Naive thymus-derived CD8-positive, alpha-beta T cell (primary cell): ENCODE data around the gene ST6GALNAC4. TPM values are rescaled to one million over a fixed set of nuclear protein-coding genes. Genes with fewer than 3 reads are reported as not detected.
A peak's percentile ranks its signal among the peaks of the same experiment; 100 is the strongest.

Experiments
- ATAC-seq, 2 donors: fragments of 150-1000 bp; cut with Tn5 transposase in 1 of 2; sonication (Bioruptor Pico), chemical (Tn5 transposase) in 1 of 2; 1 replicate in 1 of 2; 2 replicates in 1 of 2; pipeline ENCODE4 v1.10.0; 2021; ENCODE audit warnings: mild to moderate bottlenecking in 2 of 2, moderate library complexity in 2 of 2
- POLR2A ChIA-PET: fragments of 350-600 bp; sonication (Branson Sonifier 250); formaldehyde crosslinking; loops from one replicate; lab custom pipeline; 2021; ENCODE audit warnings: antibody characterized with exemption; lab: Charles Lee
- DNase-seq, 10 donors: peaks; one replicate each; pipeline versions ENCODE4 v3.0.0 to v3.0.0-alpha.2; 2020 to 2022
- H3K27ac Mint-ChIP-seq, 10 donors: one replicate each; pipeline ENCODE4 v1.8.0; 2020 to 2022; ENCODE audit warnings: mild to moderate bottlenecking in 10 of 10, mixed read lengths in 10 of 10, moderate library complexity in 4 of 10, inconsistent platforms in 1 of 10
- H3K27me3 Mint-ChIP-seq, 5 donors: one replicate each; pipeline ENCODE4 v1.8.0; 2021 to 2022; ENCODE audit warnings: mixed read lengths in 5 of 5
- H3K36me3 Mint-ChIP-seq, 3 donors: one replicate each; pipeline ENCODE4 v1.8.0; 2020 to 2022; ENCODE audit warnings: mixed read lengths in 3 of 3, mild to moderate bottlenecking in 2 of 3, inconsistent platforms in 1 of 3
- H3K4me1 Mint-ChIP-seq, 4 donors: one replicate each; pipeline ENCODE4 v1.8.0; 2021 to 2022; ENCODE audit warnings: mixed read lengths in 4 of 4
- H3K4me3 Mint-ChIP-seq, 10 donors: one replicate each; pipeline ENCODE4 v1.8.0; 2020 to 2022; ENCODE audit warnings: mild to moderate bottlenecking in 10 of 10, mixed read lengths in 10 of 10, moderate library complexity in 6 of 10, inconsistent platforms in 1 of 10
- H3K9me3 Mint-ChIP-seq, 9 donors: one replicate each; pipeline ENCODE4 v1.8.0; 2020 to 2022; ENCODE audit warnings: mixed read lengths in 9 of 9, mild to moderate bottlenecking in 3 of 9, inconsistent platforms in 1 of 9, moderate library complexity in 1 of 9
- polyA plus RNA-seq, 3 donors: library from polyadenylated mRNA; unstranded; fragments of 300-500 nt; fragmentation: Illumina TruSeq; gene quantifications; one replicate each; pipeline ENCODE4 v1.2.3, GENCODE V29; 2021
- total RNA-seq, 8 experiments: library from RNA in 2 of 8; stranded (reverse) in 2 of 8; gene quantifications; one replicate each; pipeline ENCODE4 v1.2.3 and lab custom pipeline; 2021 to 2026

ST6GALNAC4 gene
- total and polyA plus RNA-seq, 5 experiments from 2014 or later: 19.8 to 47.5 (median 34.4) TPM

DNA sequence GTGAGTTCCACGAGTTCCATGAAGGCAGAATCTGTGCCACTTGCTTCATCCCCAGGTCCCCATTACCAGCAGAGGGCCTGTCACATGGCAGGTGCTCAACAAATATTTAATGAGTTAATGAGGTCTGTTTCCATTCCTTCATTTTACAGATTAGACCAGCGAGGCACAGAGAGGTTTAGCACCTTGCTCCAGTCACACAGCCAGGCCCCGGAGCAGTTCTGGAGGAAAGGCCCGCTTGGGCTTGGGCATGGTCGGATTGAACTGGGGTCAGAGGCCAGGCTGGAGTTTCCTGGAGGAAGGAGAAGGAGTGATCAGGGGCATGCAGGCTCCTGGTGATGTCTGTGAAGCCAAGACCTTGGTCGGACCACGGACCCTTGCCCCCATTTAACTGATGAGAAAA, 4.0 kb upstream of the ST6GALNAC4 start:
- Mint-ChIP-seq H3K9me3 (no peaks in the 10 kb centered on the region), H3K36me3 (peaks cover 0 to 1% (median 1%) of the 10 kb centered on the region in 3 donors), H3K27me3 (peaks cover 0 to 6% (median 4%) of the 10 kb centered on the region in 5 donors), H3K27ac (peak overlapping the region in 5 of 10 donors; percentile 46 to 75 (median 60)), H3K4me1 (peaks cover 21 to 51% (median 37%) of the 10 kb centered on the region in 4 donors), H3K4me3 (peak overlapping the region in 2 of 10 donors; percentile 39 to 45)
- DNase-seq (no peak), ATAC-seq (no peak)
- POLR2A ChIA-PET: interaction anchor here (0.5 to 12.6 kb wide), 13 partner anchors 16 to 185 kb away, joined by 3 to 328 read pairs (median 4); partner anchors contain the start of genes CDK9, ST6GALNAC6 and TOR2A

DNA sequence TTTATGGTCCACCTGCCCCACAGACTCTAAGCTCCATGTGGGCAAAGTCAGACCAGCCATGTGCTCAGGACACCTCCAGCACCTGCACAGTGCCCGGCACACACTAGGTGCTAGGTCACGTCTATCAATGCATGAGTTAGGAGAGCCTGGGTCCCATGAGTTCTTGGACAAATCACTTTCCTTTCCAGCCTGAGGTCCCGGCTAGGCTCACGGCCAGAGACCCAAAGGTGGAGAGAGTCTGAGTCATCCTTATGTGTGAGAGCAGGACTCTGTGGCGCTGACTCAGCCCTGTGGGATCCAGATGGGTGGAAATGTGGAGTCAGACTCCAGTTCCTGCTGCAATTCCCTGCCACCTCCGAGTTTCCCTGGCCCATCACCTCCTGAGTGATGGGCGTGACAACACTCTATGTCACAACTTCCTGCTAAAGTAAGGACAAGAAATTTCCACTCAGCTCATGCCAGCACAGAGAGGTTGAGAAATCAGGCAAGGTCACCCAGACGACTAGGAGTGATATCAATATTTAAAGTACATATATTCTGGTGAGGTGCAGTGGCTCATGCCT, 2.5 kb upstream of the ST6GALNAC4 start:
- no peak for DNase-seq
- Mint-ChIP-seq H3K27ac (peak overlapping the region in 7 of 10 donors; percentile 72 to 91 (median 76)), H3K9me3 (no peaks in the 10 kb centered on the region), H3K27me3 (peaks cover 0 to 1% (median 0%) of the 10 kb centered on the region in 5 donors), H3K4me3 (peak overlapping the region in 9 of 10 donors; percentile 3 to 90 (median 77)), H3K36me3 (peaks cover 0 to 6% (median 1%) of the 10 kb centered on the region in 3 donors), H3K4me1 (peaks cover 21 to 61% (median 51%) of the 10 kb centered on the region in 4 donors)
- ATAC-seq: no peak
- POLR2A ChIA-PET: interaction anchor here (0.5 to 12.6 kb wide), 4 partner anchors 16 to 367 kb away, joined by 5 to 328 read pairs (median 12); partner anchors contain the start of genes ST6GALNAC6 and TOR2A

DNA sequence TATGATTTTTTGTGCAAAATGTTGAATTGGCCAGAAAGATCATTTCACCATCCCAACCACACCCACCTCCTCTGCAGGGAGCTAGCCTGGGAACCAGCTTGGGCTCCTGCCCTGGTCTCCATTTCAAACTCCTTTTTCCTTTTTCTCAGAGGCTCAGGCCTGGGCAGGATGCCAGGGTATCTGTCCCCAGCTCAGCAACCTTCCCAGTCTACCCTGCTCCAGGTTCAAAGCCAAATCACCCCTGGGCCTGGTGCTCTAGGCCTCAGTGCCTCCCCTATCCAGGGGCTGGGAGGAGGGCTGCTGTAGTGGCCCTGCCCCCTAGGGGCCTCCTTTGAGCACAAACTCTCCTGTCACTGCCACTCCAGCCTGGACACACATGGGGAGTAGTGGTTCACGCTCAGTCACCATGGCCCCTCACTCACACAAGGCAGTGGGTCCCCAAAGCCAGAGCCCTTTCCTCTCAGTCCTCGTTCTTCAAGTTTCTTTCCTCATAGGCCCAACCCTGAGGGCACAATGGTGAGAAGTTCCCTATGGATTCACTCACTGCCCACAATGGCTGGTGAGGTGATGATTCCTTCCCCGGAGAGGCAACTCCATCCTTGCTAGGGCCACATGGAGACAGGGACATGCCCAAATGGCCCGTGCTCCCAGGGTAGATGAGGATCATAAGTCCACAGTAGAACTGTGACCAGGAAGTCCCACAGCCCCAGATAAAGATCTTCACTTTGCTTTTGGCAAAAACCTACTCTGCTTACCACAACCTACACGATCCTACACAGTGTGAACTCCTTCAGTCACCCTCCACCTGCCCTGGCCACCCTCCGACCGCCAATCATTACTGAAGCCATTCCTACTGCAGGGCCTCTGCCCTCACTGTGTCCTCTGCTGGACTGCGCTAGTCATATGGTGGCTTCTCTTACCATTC, 1.6 kb upstream of the ST6GALNAC4 start:
- Mint-ChIP-seq H3K27me3 (no peaks in the 10 kb centered on the region), H3K27ac (peak overlapping the region; percentile 72 to 98 (median 85)), H3K9me3 (no peaks in the 10 kb centered on the region), H3K4me1 (peaks cover 21 to 67% (median 54%) of the 10 kb centered on the region in 4 donors), H3K36me3 (peaks cover 0 to 14% (median 1%) of the 10 kb centered on the region in 3 donors), H3K4me3 (peak overlapping the region; percentile 16 to 90 (median 84))
- no peak for ATAC-seq
- no peak for DNase-seq
- POLR2A ChIA-PET: interaction anchor here (0.5 to 12.6 kb wide), 8 partner anchors 16 to 366 kb away, joined by 3 to 328 read pairs (median 9); partner anchors contain the start of genes CDK9, DPM2, ST6GALNAC6 and TOR2A

DNA sequence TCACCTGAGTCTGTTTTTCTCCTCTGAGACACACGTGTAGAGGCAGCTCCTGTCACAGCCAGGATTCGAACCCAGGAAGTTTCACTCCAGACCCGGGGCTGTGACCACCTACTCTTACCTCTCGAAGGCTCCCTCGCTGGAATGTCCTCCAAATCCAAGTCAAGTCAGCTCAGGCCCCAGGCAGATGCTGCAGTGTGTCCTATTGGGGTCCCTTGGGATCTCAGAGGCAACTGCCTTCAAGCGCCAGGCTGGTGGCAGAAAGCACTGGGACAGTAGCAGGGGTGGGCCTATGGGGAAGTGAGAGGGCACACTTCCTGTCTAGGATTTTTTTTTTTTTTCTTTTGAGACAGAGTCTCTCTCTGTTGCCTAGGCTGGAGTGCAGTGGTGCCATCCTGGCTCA, 762 bp upstream of the ST6GALNAC4 start:
- POLR2A ChIA-PET: interaction anchor here (0.7 to 12.6 kb wide), 15 partner anchors 9 to 309 kb away, joined by 3 to 328 read pairs (median 4); partner anchors contain the start of genes CDK9, DPM2, ST6GALNAC6 and TOR2A
- Mint-ChIP-seq H3K36me3 (peaks cover 0 to 20% (median 6%) of the 10 kb centered on the region in 3 donors), H3K27ac (peak overlapping the region; percentile 76 to 98 (median 85)), H3K4me1 (peaks cover 25 to 72% (median 60%) of the 10 kb centered on the region in 4 donors), H3K9me3 (no peaks in the 10 kb centered on the region), H3K27me3 (no peaks in the 10 kb centered on the region), H3K4me3 (peak overlapping the region; percentile 77 to 90 (median 84))
- peak in 1 of 10 donors; percentile 30 for DNase-seq
- ATAC-seq: no peak

DNA sequence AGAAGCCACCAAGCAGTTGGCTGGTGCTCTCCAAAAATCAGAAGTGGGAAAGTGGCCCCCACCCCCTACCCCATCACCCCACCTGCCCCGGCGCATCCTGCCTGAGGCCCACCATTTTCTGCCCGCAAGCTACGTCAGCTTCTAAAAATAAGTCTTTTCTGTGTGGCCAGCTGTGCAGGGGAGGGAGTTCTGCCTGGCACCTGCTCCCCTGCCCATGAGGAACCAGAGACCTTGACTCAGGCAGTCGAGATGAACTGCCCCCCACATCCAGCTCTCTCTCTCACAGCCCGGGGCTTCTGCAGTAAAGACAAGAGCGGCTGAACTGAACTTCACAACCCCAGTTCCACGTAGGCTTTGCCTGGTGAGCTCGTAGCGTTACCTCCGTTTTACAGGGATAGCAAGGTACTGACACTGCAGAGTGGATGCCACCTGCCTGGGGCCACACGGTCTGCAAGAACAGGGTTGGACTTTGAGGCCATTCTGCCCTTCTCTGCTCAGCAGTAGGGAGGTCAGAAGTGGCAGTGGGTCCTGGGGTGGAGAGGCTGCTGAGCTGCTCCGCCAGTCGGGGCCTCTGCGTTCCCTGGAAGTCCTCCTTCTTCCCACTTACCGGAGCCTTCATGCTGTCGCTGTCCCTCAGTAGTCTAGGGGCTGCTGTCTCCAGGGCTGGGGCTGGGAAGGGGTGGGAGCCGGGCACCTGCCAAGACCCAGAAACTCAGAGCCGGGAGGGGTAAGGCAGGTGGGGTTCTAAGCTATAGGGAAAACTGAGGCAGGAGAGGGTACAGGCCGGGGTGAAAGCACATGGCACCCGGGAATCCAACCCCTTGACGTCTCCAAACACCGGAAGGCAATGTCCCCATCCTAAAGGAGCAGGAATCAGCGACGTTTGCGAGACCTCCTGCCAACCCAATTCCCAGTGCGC, 781 bp downstream of the ST6GALNAC4 start:
- Mint-ChIP-seq H3K4me1 (peaks cover 28 to 70% (median 57%) of the 10 kb centered on the region in 4 donors), H3K27ac (peak overlapping the region; percentile 83 to 98 (median 96)), H3K9me3 (no peaks in the 10 kb centered on the region), H3K4me3 (peak overlapping the region; percentile 85 to 95 (median 92)), H3K36me3 (peaks cover 2 to 32% (median 6%) of the 10 kb centered on the region in 3 donors), H3K27me3 (no peaks in the 10 kb centered on the region)
- ATAC-seq (peak; percentile 34 to 67), DNase-seq (peak; percentile 45 to 88 (median 66))
- POLR2A ChIA-PET: interaction anchor here (0.5 to 12.6 kb wide), 35 partner anchors 12 to 1967 kb away, joined by 3 to 328 read pairs (median 4); partner anchors contain the start of genes CDK9, DPM2, FPGS and PTGES2

DNA sequence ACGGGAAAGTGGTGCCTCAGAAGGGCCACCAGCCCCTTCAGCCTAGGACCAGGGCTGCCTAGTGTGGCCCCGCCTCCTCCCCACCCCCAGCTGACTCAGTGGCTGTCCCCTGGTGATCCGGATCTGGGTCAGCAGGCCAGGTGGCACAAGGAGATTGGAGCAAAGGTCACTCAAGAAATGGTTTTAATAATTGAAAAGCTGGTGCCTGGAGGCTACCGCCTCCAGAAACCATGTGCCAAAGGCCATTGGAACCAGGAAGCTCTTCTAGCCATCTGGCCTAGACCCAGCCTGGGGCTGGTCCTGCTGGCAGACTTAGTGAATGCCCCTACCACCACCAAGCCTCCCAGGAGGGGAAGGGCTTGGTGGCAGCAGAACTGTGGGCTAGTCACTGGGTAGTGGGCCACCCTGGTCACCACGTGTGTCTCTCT, 1.5 kb downstream of the ST6GALNAC4 start:
- H3K4me3 Mint-ChIP-seq: peak overlapping the region; percentile 85 to 95 (median 92)
- DNase-seq: no peak
- H3K27ac Mint-ChIP-seq: peak overlapping the region; percentile 83 to 98 (median 96)
- H3K9me3 Mint-ChIP-seq: no peaks in the 10 kb centered on the region
- H3K27me3 Mint-ChIP-seq: no peaks in the 10 kb centered on the region
- peaks cover 33 to 71% (median 62%) of the 10 kb centered on the region in 4 donors for H3K4me1 Mint-ChIP-seq
- no peak for ATAC-seq
- peaks cover 6 to 39% (median 7%) of the 10 kb centered on the region in 3 donors for H3K36me3 Mint-ChIP-seq
- POLR2A ChIA-PET: interaction anchor here (0.6 to 12.6 kb wide), 19 partner anchors 12 to 1968 kb away, joined by 3 to 328 read pairs (median 4); partner anchors contain the start of genes CDK9, FPGS, PTGES2 and RPL12

DNA sequence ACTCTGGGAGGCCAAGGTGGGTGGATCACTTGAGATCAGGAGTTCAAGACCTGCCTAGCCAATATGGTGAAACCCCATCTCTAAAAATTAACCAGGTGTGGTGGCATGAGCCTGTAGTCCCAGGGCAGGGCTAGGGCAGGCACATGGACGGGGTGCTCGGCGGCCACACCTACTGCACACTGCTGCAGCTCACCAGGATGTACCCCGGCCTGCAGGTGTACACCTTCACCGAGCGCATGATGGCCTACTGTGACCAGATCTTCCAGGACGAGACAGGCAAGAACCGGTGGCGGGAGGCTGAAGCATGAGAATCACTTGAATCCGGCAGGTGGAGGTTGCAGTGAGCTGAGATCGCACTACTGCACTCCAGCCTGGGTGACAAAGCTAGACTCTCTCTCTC, 3.2 kb downstream of the ST6GALNAC4 start:
- H3K9me3 Mint-ChIP-seq: no peaks in the 10 kb centered on the region
- peaks cover 27 to 62% (median 54%) of the 10 kb centered on the region in 4 donors for H3K4me1 Mint-ChIP-seq
- H3K36me3 Mint-ChIP-seq: peaks cover 6 to 43% (median 7%) of the 10 kb centered on the region in 3 donors
- peak overlapping the region in 8 of 10 donors; percentile 3 to 82 (median 54) for H3K27ac Mint-ChIP-seq
- H3K27me3 Mint-ChIP-seq: no peaks in the 10 kb centered on the region
- DNase-seq (no peak), ATAC-seq (no peak)
- POLR2A ChIA-PET: interaction anchor here (1.2 to 12.6 kb wide), 2 partner anchors 11 to 135 kb away, joined by 6 to 328 read pairs; partner anchors contain the start of genes SH2D3C and ST6GALNAC6
- peak overlapping the region in 2 of 10 donors; percentile 18 to 67 for H3K4me3 Mint-ChIP-seq

DNA sequence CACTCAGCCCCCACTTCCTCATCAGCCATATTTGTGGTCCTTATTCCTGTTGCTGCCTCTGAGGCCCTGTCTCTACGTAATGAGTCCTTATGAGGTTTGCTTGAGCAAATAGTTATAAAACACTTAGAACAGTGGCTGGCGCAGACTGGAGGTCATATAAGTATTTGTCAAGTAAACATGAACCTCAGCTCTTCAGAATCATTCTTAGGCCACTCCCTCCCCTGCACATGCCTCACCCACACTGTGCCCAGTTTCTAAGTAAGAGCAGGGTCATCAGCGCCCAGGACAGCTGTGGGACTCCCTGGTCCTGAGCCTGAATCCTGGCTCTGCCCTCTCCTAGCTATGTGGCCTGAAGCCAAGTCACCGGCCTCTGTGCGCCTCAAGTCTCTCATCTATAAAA, 4.0 kb downstream of the ST6GALNAC4 start:
- Mint-ChIP-seq H3K9me3 (no peaks in the 10 kb centered on the region), H3K36me3 (peaks cover 6 to 48% (median 7%) of the 10 kb centered on the region in 3 donors), H3K27ac (peak overlapping the region in 6 of 10 donors; percentile 13 to 80 (median 64)), H3K27me3 (no peaks in the 10 kb centered on the region), H3K4me1 (peaks cover 21 to 54% (median 46%) of the 10 kb centered on the region in 4 donors), H3K4me3 (no peak overlapping the region)
- no peak for DNase-seq
- POLR2A ChIA-PET: interaction anchor here (1.2 to 12.6 kb wide), 2 partner anchors 10 to 135 kb away, joined by 6 to 328 read pairs; partner anchors contain the start of genes SH2D3C and ST6GALNAC6
- no peak for ATAC-seq

DNA sequence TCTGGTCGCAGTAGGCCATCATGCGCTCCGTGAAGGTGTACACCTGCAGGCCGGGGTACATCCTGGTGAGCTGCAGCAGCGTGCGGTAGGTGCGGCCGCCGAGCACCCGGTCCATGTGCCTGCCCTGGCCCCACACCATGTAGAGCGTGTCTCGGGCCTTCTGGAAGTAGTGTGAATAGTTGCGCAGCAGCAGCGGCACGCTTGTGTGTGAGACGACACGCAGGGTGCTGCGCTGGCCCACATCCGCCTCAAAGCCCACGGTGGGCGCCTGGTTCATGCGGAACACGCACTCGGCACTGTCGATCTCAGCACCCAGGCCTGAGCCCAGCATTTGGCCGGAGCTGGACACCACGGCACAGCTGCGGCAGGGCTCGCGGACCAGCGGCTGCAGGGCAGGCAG, 4.5 kb downstream of the ST6GALNAC4 start:
- POLR2A ChIA-PET: interaction anchor here (1.2 to 12.6 kb wide), 2 partner anchors 9 to 134 kb away, joined by 6 to 328 read pairs; partner anchors contain the start of genes SH2D3C and ST6GALNAC6
- no peaks in the 10 kb centered on the region for H3K9me3 Mint-ChIP-seq
- H3K27me3 Mint-ChIP-seq: no peaks in the 10 kb centered on the region
- no peak for ATAC-seq
- peaks cover 6 to 51% (median 7%) of the 10 kb centered on the region in 3 donors for H3K36me3 Mint-ChIP-seq
- peak overlapping the region in 3 of 10 donors; percentile 49 to 81 (median 70) for H3K27ac Mint-ChIP-seq
- H3K4me1 Mint-ChIP-seq: peaks cover 19 to 52% (median 41%) of the 10 kb centered on the region in 4 donors
- no peak for DNase-seq
- H3K4me3 Mint-ChIP-seq: no peak overlapping the region

DNA sequence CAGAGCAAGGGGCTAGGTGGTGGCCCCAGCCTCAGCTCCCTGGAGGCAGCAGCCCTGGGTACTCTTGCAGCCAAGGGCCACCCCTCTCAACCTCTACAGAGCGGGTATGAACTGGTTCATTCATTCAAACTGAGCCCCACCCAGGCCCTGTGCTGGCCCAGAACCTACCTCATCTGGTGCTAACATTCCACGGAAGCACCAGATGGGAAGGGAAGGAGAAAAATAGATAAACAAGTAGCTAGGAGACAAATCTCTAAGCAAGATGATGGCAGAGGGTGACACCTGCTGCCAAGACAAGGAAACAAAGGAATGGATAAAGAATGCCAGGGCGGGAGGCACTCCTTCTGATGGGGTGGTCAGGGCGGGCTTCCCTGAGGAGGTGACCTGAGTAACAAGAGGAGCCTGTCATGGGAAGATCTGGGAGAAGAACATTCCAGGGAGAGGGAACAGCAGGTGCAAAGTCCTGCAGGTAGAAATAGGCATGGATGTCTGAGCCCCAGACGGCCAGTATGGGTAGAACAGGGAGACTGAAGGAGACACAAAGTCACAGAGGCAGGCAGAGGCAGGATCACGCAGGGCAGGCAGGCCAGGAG, 6.1 kb downstream of the ST6GALNAC4 start:
- ATAC-seq: no peak
- H3K9me3 Mint-ChIP-seq: no peaks in the 10 kb centered on the region
- H3K4me3 Mint-ChIP-seq: peak overlapping the region in 4 of 10 donors; percentile 26 to 65 (median 45)
- peak overlapping the region; percentile 66 to 89 (median 85) for H3K27ac Mint-ChIP-seq
- POLR2A ChIA-PET: interaction anchor here (0.5 to 17.2 kb wide), 7 partner anchors 8 to 320 kb away, joined by 3 to 328 read pairs (median 3); partner anchors contain the start of gene ST6GALNAC4
- peaks cover 5 to 48% (median 7%) of the 10 kb centered on the region in 3 donors for H3K36me3 Mint-ChIP-seq
- no peaks in the 10 kb centered on the region for H3K27me3 Mint-ChIP-seq
- peaks cover 18 to 61% (median 44%) of the 10 kb centered on the region in 4 donors for H3K4me1 Mint-ChIP-seq
- no peak for DNase-seq
